Brain microvascular endothelial cell (primary cell): ENCODE data around the gene LENEP.

Experiments used
- DNase-seq: peaks from one replicate; pipeline ENCODE4 v3.0.0-alpha.2; 2020
- H3K27ac ChIP-seq: fragments of 250-450 bp; sonication (Bioruptor Pico); 2 replicates; pipeline ENCODE4 v1.5.1; 2020; ENCODE audit warnings: mild to moderate bottlenecking, moderate library complexity
- H3K27me3 ChIP-seq: fragments of 250-450 bp; sonication (Bioruptor Pico); replicated peaks from 2 replicates; pipeline ENCODE4 v1.5.1; 2020; ENCODE audit warnings: mild to moderate bottlenecking
- H3K36me3 ChIP-seq: fragments of 250-450 bp; sonication (Bioruptor Pico); replicated peaks from 2 replicates; pipeline ENCODE4 v1.5.1; 2020; ENCODE audit warnings: mild to moderate bottlenecking
- H3K4me3 ChIP-seq: 2 replicates; pipeline ENCODE4 v1.5.1; 2011; ENCODE audit warnings: low read depth, mild to moderate bottlenecking, control low read depth, low read length, moderate library complexity
- in situ Hi-C: cut with HindIII; loops from 2 replicates; pipeline ENCODE4 v1.10.0; 2017; ENCODE audit warnings: low sequenced_read_pairs, low pct_ligation_motif_present
- TF ChIP-seq, protein P1 (sequence below): IDR thresholded peaks from 2 replicates; pipeline ENCODE4 v1.5.1; 2011; ENCODE audit warnings: low read depth, mild to moderate bottlenecking, moderate library complexity, low read length, control low read depth, inconsistent platforms; ENCODE audit errors: missing control alignments

Gene LENEP

DNA sequence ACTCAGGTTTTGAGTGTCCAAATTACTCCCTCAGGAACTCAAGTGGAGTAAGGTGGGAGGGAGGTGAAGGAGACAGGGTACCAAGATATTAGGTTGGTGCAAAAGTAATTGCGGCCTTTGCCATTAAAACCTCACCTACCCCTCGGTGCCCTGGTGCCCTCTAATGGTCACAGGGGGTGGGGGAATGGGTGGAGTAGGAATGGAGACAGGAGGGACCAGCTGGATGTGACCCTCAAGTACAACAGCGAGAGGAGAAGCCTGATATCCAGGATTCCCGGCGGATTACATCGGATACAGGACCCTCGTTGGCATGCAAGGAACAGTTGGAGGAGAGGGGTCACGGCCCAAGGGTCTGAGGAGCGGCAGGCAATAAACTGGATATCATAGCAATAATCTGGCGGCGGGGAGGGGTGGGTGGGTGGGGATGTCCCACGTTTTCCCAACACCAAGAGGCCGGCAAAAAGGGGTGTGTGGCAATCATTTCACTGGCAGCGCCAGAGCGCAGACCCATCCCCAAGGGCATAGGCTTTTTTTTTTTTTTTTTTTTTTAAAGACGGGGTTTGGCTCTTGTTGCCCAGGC is 4.9 kb downstream of the LENEP start:
- no peak overlapping the region for H3K27ac ChIP-seq
- TF ChIP-seq, protein P1, sequence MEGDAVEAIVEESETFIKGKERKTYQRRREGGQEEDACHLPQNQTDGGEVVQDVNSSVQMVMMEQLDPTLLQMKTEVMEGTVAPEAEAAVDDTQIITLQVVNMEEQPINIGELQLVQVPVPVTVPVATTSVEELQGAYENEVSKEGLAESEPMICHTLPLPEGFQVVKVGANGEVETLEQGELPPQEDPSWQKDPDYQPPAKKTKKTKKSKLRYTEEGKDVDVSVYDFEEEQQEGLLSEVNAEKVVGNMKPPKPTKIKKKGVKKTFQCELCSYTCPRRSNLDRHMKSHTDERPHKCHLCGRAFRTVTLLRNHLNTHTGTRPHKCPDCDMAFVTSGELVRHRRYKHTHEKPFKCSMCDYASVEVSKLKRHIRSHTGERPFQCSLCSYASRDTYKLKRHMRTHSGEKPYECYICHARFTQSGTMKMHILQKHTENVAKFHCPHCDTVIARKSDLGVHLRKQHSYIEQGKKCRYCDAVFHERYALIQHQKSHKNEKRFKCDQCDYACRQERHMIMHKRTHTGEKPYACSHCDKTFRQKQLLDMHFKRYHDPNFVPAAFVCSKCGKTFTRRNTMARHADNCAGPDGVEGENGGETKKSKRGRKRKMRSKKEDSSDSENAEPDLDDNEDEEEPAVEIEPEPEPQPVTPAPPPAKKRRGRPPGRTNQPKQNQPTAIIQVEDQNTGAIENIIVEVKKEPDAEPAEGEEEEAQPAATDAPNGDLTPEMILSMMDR, result peak; percentile 18
- DNase-seq, result no peak
- in situ Hi-C loops, result no loop called here
- H3K36me3 ChIP-seq, result no peaks in the 10 kb centered on the region
- H3K27me3 ChIP-seq, result no peaks in the 10 kb centered on the region
- H3K4me3 ChIP-seq, result no peak overlapping the region

DNA sequence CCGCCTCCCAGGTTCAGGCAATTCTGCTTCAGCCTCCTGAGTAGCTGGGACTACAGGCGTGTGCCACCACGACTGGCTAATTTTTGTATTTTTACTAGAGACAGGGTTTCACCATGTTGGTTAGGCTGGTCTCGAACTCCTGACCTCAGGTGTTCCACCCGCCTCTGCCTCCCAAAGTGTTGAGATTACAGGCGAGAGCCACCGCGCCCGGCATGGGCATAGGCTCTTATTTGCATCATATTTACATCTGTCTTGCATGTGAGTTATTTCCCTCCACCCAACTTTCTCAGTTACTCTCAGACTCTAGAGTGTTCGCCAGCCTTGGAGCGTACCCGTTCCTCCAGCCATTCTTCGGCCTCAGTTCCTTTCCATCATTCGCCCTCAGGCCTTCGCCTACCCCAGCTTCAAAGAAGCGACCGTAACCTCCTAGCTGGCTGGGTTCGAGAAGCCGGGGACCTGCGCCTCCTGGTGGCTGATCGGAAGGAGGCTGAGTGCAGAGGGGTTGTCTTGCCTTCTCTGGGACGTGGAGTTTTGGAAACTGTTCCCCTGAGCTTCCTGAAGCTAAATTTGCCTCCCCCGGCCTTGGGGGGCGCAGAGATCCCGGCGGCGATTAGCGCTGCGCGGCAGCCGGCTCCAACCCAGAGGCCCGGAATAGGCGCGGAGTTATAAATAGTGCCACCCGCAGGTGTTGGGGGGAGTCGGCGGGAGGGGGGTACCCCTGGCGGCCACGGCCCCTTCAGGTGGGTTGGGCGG is 5.6 kb downstream of the LENEP start:
- no peak overlapping the region for H3K27ac ChIP-seq
- peak overlapping the region; percentile 42 for H3K4me3 ChIP-seq
- no peaks in the 10 kb centered on the region for H3K36me3 ChIP-seq
- DNase-seq, result no peak
- TF ChIP-seq, protein P1, result peak; percentile 98
- in situ Hi-C loops, result no loop called here
- H3K27me3 ChIP-seq, result no peaks in the 10 kb centered on the region

DNA sequence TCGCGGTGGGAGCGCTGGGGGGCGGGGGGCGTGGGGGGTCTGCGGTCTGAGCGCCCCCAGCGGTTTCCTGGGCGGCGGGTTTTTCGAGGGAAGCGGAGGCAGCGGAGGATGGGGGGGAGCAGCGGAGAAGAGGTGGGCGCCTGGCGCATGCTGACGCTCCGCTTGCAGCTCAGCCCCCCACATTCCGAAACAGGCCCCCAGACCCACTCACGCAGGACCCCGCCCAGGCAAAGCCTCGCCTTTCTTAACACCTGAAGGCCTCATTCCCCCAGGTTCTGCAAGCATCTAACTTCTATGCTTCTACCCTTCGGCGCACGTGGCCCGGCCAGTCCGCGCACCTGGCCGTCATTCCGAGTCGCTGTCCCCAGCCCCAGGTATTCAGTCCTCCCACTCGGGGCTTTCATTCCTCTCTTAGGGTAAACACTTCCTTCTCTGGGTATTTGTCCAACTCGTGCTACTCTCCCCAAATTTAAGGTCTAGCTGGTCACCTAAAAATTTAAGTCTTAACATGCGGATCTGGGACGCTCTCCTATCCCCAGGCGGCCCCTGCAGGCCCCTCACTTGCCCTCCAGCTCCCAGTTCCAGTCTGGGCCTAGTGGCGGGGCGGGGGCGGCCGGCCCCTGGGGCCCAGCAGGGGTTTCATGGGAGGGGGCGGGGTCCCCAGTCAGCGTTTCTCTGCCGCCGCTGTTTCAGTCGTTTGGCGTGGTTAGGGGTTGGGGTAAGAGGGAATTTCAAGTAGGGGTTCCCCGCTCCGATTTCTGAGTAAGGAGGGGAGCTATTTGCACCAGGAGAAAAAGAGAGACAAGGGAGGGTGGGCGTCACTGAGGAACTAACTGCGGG is 6.4 kb downstream of the LENEP start:
- in situ Hi-C loops, result no loop called here
- TF ChIP-seq, protein P1, result no peak
- Histone ChIP-seq H3K27me3 (no peaks in the 10 kb centered on the region), H3K27ac (peak overlapping the region; percentile 29), H3K36me3 (no peaks in the 10 kb centered on the region), H3K4me3 (peak overlapping the region; percentile 68)
- no peak for DNase-seq

DNA sequence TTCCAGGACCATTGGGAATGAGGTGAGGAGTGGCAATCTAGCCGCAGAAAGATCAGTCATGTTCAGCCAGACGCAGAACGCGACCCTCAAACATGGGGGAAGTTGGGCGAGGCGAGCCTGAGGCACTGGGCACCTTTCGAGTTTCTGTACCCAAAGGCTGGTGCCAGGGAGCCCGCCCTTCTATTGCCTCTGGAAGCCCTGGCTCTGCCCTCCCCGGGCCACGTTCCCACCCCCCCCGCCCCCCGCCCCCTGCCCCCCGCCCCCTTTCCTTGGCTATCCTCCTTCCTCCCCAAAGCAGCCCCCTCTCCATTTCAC is 7.0 kb downstream of the LENEP start:
- TF ChIP-seq, protein P1, result no peak
- DNase-seq, result no peak
- no peaks in the 10 kb centered on the region for H3K27me3 ChIP-seq
- H3K4me3 ChIP-seq, result peak overlapping the region; percentile 68
- in situ Hi-C loops, result no loop called here
- H3K36me3 ChIP-seq, result no peaks in the 10 kb centered on the region
- peak overlapping the region; percentile 29 for H3K27ac ChIP-seq

DNA sequence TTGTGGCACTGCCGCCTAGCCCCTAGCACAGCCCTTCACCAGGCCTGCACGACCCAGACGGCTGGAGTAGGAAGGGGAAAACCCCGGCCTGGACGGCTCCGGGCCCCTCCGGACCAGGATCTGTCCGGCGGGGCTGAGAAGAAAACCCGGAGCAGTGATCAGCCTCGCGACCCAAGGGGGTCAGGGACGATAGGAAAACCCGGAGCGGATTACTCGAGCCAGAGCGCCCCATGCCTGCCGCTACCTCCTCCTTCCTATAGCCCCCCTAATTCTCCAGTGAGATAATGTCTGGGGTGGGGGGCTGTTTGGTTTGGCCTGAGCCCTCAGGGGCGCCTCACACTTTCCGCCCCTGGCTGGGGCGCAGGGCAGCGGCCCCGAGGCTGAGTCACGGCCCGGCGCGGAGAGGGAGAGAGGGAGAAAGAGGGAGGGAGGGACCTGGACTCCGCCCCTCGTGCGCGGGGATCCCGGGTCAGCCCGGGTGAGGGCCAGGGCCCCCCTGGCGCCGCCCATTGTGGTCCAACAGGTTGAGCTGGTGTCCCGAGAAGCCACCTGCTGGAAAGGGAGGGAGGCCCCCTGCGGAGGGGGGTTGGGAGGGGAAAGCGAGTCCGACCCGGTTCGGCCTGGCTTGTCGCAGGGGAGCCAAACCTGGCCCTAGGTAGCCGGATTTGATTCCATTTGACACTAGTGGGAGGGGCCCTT is 7.5 kb downstream of the LENEP start:
- Histone ChIP-seq H3K27me3 (no peaks in the 10 kb centered on the region), H3K36me3 (no peaks in the 10 kb centered on the region), H3K27ac (peak overlapping the region; percentile 70), H3K4me3 (peak overlapping the region; percentile 68)
- TF ChIP-seq, protein P1, result no peak
- DNase-seq, result peak; percentile 71
- in situ Hi-C loops, result no loop called here
